HG02970 (cell line): Measurements from ENCODE around the gene TTC21B.

Source experiments
- ATAC-seq: cut with Tn5 transposase; IDR thresholded peaks from one replicate; pipeline ENCODE4 v1.9.1; 2021; ENCODE audit warnings: mild to moderate bottlenecking, moderate library complexity, moderate number of reproducible peaks; ENCODE audit not compliant: unreplicated experiment, low FRiP score

TTC21B gene

DNA sequence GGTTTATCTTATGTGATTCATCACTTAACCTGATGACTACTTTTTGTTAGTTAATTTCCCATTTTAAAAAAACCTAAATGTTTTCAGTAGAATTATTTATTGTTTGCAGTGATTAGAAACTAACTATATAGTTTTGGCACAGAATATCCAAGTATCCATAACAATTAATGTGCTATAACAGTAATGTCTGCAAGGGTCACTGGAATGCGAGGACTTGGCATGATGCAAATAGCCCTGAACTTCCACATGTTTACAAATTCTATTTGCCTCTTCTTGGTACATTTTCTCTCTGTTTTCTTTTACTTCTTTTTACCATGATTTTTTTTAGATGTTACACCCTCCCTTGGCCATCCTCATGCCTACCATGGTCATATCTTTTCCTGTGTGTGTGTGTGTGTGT is 110.2 kb downstream of the TTC21B start:
- no peak for ATAC-seq

DNA sequence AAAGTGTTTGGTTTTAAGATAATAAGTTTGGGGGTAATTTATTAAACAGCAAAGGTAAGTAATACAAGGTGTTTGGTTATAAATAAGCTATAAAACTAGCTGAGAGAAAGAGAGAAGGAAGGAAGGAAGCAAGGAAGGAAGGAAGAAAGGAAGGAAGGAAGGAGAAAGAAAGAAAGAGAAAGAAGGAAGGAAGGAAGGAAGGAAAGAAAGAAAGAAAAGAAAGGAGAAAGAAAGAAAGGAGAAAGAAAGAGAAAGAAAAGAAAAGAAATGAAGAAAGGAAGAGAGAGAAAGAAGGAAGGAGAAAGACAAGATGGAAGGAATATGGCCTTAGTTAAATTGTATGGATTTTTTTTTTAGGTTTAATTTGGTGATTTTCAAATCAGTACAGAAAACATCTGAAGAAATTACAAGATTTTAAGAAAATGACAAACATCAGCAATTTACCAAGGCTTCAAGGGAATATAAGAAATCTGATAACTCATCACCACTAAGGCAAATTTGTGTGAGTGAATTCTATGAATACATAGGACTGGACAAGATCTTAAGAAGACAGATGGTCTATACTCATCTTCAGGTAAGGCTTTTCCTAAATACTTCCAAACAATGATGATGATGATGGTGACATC is 113.1 kb downstream of the TTC21B start:
- ATAC-seq = no peak

DNA sequence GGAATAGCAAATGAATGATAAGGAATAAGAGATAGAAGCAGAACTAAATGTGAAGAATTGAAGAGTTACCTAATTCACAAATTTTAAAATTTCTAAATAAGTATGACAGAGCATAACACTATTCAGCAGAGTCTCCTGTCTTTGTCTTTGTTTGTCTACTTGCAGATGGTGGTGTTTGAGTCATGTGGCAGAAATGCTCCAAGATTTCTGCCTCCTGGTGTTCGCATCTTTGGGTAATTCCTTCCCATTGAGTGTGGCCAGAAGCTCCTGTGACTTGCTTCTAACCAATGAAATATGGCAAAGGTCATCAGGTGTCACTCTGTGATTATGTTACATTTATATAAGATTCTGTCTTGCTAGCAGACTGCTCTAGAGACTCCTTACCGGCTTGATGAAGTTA is 114.0 kb downstream of the TTC21B start:
- ATAC-seq = no peak

DNA sequence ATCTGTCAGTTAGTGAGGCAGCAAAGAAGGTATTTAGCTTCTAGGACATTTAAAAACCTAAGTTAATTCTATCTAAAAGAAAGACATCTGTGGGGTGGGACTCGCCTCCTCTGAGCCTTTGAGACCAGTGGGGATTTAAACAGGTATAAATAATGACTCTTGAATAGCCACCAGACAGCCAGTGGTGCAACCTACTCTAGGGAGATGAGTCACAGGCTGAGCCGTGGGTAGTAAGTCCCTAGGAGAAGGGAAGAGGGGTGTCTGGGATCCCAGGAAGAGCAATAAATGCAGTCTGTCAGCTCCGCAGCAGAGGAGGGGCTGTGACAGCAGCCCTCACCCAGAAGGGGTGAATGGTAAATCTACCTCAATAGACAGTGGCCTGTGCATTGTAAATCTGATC is 116.5 kb downstream of the TTC21B start:
- no peak for ATAC-seq

- ATAC-seq = no peak
Measured at GRCh38 chr2:165835363-165835762, 118.2 kb downstream of the TTC21B start.

- no peak for ATAC-seq
Measured at GRCh38 chr2:165833156-165833555, 120.4 kb downstream of the TTC21B start.

DNA sequence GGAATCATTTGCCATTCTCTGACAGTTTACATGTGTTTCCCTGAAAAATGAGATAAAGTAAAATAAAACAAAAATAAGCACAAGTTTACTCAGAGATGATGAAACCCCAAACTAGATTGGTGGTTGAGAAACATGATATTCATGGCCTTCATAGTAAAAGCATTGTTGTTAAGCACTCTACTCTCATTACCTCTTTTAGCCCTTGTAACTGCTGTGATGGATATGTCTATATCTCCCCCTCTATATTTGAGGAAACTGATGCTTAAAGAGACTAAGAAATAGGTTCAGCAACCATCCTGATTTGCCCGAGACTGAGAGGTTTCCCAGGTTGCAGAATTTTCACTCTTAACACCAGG is 125.7 kb downstream of the TTC21B start:
- ATAC-seq = no peak

DNA sequence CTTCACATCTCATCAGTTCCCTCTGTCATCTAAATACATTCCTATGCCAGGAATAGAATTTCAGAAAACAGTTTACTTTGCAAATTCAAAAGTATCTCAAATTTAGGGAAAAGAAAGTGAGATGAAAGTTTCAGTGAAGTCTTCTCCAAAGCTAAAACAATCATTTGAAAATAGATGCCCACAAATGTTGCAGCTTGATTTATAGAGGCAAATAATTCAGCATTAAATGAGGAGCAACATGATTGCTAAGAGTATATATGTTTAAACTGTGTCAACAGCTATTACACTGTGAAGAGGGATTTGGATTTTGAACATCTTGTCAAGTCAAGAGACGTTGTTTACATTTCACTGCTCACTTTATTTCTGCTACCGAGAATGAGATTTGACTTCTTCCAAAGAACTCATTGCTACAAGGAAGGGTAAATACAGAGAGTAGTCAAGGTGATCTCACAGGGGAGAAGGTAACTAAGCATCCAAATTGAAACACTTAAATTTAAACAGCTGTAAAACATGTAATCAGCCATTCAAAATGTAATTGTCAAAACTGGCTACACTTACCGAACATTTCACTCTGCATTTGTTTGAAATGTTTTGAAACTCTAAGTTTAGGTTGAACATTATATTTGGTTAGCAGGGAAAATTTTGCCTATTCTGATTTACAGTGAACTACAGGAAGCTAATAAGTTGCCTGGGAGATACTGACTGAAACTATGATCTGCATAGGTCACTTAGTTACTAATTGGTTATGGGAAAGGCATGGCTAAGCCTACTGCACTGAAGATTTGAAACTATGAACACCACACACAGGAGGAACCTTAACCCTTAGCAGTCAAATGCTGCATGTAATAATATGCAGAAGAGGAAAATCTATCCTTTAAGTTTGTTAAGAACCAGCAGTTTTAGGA is 126.3 kb downstream of the TTC21B start:
- ATAC-seq = no peak

DNA sequence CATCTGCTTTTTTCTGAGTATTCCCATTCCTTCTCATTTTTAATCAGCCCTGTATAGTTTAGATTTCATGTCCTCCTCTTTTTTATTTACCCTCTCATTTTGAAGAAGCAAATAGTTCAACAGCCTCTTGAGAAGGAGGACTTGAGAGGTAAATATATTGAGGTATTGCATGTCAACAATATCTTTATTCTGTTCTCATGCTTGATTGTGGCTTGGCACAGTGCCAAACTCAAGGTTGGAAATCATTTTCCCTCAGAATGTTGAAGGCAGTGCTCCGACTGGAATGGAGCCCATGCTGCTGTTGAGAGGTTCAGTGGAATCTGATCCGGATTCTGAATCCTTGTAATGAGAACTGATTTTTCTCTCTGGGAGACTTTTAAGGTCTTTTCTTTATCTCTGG is 128.5 kb downstream of the TTC21B start:
- no peak for ATAC-seq
